Activated naive CD8-positive, alpha-beta T cell treated with anti-CD3 and anti-CD28 coated beads, Interleukin-2, amount 10 ng/mL, durations not matched to agents 7 days and 5 days (primary cell): Measurements from ENCODE around the gene CDKAL1. TPM values are rescaled to one million over a fixed set of nuclear protein-coding genes. Genes with fewer than 3 reads are reported as not detected.
"Not testable (repeated sequence)": the region's sequence is repeated elsewhere in the genome, so short reads cannot be mapped to it uniquely, and the experiment has no call there.

Source experiments
- ATAC-seq: fragments of 150-1000 bp; cut with Tn5 transposase; one replicate; pipeline ENCODE4 v1.10.0; 2021; ENCODE audit warnings: low read depth, moderate library complexity
- POLR2A ChIA-PET: fragments of 350-600 bp; sonication (Branson Sonifier 250); formaldehyde crosslinking; loops from one replicate; lab custom pipeline; 2021; ENCODE audit warnings: antibody characterized with exemption; lab: Charles Lee
- DNase-seq: peaks from one replicate; pipeline ENCODE4 v3.0.0; 2021
- H3K27ac Mint-ChIP-seq: one replicate; pipeline ENCODE4 v1.8.0; 2022; ENCODE audit warnings: mild to moderate bottlenecking, mixed read lengths
- H3K27me3 Mint-ChIP-seq: one replicate; pipeline ENCODE4 v1.8.0; 2022; ENCODE audit warnings: mild to moderate bottlenecking, moderate library complexity, mixed read lengths
- H3K36me3 Mint-ChIP-seq: one replicate; pipeline ENCODE4 v1.8.0; 2021; ENCODE audit warnings: mild to moderate bottlenecking, mixed read lengths
- H3K4me1 Mint-ChIP-seq: one replicate; pipeline ENCODE4 v1.8.0; 2021; ENCODE audit warnings: mixed read lengths
- H3K4me3 Mint-ChIP-seq: one replicate; pipeline ENCODE4 v1.8.0; 2022; ENCODE audit warnings: mild to moderate bottlenecking, moderate library complexity, mixed read lengths
- H3K9me3 Mint-ChIP-seq: one replicate; pipeline ENCODE4 v1.8.0; 2021; ENCODE audit warnings: mixed read lengths
- total RNA-seq, 2 experiments: library from RNA; stranded (reverse); gene quantifications; one replicate each; pipeline ENCODE4 v1.2.3, GENCODE V29; 2021

CDKAL1 gene
- total RNA-seq, 2 experiments from 2014 or later = 22.7 to 24.4 TPM

DNA sequence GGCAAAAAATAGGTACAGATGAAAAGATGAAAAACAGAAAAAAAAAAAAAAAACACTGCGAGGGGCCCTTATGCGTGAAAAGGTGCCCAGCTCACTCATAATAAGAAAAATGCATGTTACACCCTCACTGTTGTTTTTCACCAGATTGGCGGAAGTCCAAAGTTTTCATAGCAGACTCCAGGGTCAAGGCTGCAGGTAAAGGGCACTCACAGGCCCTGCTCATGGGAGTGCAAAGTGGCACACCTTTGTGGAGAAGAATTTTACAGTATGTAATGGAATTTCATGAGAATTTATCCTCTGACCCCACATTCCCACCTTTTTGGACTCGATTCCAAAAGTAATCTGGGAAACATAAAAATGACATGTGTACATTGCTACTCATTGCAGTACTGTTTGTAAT, 108.2 kb downstream of the CDKAL1 start:
- H3K27me3 Mint-ChIP-seq = no peaks in the 10 kb centered on the region
- no peak for ATAC-seq
- H3K4me1 Mint-ChIP-seq = peaks cover 2% of the 10 kb centered on the region
- no peaks in the 10 kb centered on the region for H3K9me3 Mint-ChIP-seq
- POLR2A ChIA-PET = no interaction called here
- H3K4me3 Mint-ChIP-seq = no peak overlapping the region
- no peak for DNase-seq
- no peak overlapping the region for H3K27ac Mint-ChIP-seq
- peaks cover 18% of the 10 kb centered on the region for H3K36me3 Mint-ChIP-seq

DNA sequence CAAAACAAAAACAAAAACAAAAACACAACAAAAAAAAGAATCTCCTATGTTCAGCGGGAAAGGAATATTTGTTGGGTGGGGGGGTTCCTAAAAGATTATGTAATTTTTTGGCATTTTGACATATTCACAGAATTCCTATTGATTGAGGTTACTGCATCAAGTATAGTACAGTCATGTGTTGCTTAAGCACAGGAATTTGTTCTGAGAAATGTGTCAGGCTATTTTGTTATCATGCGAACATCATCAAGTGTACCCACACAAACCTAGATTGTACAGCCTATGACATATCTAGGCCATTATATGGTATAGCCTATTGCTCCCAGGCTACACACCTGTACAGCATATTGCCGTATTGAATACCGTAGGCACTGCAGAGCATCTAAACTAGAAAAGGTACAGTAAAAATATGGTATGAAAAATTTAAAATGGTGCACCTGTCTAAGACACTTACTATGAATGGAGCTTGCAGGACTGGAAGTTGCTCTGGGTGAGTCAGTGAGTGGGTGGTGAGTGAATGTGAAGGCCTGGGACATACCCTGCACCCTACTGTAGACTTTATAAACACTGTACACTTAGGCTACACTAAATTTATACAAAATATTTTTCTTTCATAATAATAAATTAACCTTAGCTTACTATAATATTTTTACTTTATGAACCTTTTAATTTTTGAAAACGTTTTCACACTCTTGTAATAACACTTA, 110.6 kb downstream of the CDKAL1 start:
- POLR2A ChIA-PET = no interaction called here
- ATAC-seq = no peak

DNA sequence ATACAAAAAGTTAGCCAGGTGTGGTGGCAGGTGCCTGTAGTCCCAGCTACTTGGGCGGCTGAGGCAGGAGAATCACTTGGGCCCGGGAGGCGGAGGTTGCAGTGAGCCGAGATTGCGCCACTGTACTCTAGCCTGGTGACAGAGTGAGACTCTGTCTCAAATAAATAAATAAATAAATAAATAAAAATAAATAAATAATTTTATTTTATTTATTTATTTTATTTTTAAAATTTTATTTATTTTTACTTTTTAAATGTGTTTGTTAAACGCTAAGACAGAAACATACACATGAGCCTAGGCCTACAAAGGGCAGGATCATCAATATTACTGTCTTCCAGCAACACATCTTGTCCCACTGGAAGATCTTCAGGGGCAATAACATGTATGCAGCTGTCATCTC, 111.3 kb downstream of the CDKAL1 start:
- H3K27ac Mint-ChIP-seq, DNase-seq, H3K4me3 Mint-ChIP-seq, H3K9me3 Mint-ChIP-seq, H3K4me1 Mint-ChIP-seq, H3K27me3 Mint-ChIP-seq, ATAC-seq, POLR2A ChIA-PET: not testable (repeated sequence)
- H3K36me3 Mint-ChIP-seq = peaks cover 25% of the 10 kb centered on the region

More for the DNA sequence above, 110.6 kb downstream of the CDKAL1 start:
- DNase-seq = no peak
- no peaks in the 10 kb centered on the region for H3K27me3 Mint-ChIP-seq
- H3K4me3 Mint-ChIP-seq = no peak overlapping the region
- H3K36me3 Mint-ChIP-seq = peaks cover 24% of the 10 kb centered on the region
- peaks cover 4% of the 10 kb centered on the region for H3K4me1 Mint-ChIP-seq
- H3K9me3 Mint-ChIP-seq = no peaks in the 10 kb centered on the region
- no peak overlapping the region for H3K27ac Mint-ChIP-seq

DNA sequence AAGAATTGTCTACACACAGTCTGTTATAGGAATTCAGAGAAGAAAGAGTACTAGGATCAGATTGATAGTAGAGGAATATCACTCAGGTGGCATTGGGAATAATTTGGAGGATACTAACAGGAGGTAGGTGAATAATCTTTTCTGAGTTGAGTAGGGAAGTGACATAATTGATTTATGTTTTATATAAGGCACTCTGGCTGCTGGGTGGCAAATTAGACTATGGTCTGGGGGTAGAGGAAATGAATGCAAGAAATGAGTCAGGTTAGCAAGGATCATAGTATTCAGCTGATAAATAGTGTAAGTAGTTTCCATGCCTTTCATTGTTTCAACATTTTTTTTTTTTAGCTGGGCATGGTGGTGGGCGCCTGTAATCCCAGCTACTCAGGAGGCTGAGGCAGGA, 113.3 kb downstream of the CDKAL1 start:
- Mint-ChIP-seq H3K27ac (no peak overlapping the region), H3K27me3 (no peaks in the 10 kb centered on the region), H3K4me3 (no peak overlapping the region), H3K36me3 (peaks cover 32% of the 10 kb centered on the region), H3K4me1 (peaks cover 6% of the 10 kb centered on the region), H3K9me3 (no peaks in the 10 kb centered on the region)
- POLR2A ChIA-PET = no interaction called here
- DNase-seq = no peak
- no peak for ATAC-seq

DNA sequence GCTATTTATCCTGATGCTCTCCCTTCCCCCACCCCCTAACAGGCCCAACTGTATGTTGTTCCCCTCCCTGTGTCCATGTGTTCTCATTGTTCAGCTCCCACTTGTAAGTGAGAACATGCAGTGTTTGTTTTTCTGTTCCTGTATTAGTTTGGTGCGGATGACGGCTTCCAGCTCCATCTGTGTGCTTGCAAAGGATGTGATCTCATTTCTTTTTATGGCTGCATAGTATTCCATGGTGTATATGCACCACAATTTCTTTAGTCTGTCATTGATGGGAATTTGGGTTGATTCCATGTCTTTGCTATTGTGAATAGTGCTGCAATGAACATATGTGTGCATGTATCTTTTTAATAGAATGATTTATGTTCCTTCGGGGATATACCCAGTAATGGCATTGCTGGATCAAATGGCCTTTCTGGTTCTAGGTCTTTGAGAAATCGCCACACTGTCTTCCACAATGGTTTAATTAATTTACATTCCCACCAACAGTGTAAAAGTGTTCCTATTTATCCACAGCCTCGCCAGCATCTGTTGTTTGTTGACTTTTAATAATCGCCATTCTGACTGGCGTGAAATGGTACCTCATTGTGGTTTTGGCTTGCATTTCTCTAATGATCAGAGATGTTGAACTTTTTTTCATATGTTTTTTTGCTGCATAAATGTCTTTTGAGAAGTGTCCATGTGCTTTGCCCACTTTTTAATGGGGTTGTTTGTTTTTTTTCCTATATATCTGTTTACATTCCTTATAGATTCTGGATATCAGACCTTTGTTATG, 115.6 kb downstream of the CDKAL1 start:
- H3K9me3 Mint-ChIP-seq, H3K27me3 Mint-ChIP-seq, DNase-seq, POLR2A ChIA-PET, H3K4me3 Mint-ChIP-seq, H3K4me1 Mint-ChIP-seq, ATAC-seq, H3K27ac Mint-ChIP-seq: not testable (repeated sequence)
- peaks cover 35% of the 10 kb centered on the region for H3K36me3 Mint-ChIP-seq

DNA sequence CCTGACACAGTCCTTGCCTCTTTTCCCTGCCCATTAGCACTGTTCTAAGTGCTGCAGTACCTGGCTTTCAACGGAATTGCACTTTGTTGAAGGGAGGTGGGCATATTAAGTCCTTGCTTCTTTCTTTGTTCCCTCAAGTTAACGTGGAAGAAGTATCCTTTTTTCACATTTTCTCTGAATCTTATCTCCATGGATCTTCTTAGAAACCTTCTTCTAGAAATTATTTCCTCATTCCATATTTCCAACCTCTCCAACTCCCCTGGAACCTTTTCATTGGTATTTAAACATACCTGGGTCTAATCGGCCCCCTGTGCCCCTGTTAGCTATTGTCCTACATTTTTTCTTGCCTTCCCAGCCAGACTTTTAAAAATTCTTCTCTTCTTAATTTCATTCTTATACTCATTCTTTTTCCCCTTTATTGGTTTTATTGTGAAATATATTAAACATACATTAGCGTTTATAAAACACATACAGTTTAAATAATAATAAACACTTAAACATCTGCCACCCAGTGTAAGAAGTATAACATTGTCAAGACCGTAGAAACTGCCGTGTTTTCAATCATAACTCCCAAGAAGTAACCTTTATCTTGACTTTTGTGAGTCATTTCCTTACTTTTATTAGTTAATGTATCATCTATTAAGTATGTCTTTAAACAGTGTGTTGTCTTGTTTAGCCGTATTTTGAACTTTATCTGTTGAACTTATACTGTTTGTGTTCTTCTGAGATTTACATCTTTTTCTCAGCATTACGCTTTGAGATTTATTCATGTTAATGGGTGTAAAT, 118.2 kb downstream of the CDKAL1 start:
- DNase-seq (no peak), ATAC-seq (no peak)
- Mint-ChIP-seq H3K27ac (no peak overlapping the region), H3K27me3 (no peaks in the 10 kb centered on the region), H3K9me3 (peaks cover 2% of the 10 kb centered on the region), H3K4me3 (no peak overlapping the region), H3K4me1 (peaks cover 6% of the 10 kb centered on the region), H3K36me3 (peaks cover 39% of the 10 kb centered on the region)
- POLR2A ChIA-PET = no interaction called here

DNA sequence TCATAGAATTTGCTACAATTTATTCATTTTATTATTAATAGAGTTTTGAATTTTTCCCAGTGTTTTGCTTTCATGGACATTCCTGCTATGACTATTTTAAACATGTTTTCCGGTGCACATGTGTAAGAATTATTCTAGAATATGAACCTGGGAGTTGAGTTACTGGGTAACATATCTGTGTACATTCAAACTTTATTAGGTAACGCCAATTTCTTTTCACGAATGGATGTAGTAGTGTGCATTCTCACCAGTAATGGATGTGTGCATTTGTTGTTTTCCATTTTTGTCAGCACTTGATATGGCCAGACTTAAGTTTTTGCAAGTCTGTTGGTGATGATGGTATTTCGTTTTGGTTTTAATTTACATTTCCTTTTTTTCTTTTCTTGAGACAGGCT, 118.8 kb downstream of the CDKAL1 start:
- DNase-seq (no peak), ATAC-seq (no peak)
- Mint-ChIP-seq H3K36me3 (peaks cover 36% of the 10 kb centered on the region), H3K27ac (no peak overlapping the region), H3K4me3 (no peak overlapping the region), H3K27me3 (no peaks in the 10 kb centered on the region), H3K4me1 (peaks cover 5% of the 10 kb centered on the region), H3K9me3 (peaks cover 2% of the 10 kb centered on the region)
- POLR2A ChIA-PET = no interaction called here

DNA sequence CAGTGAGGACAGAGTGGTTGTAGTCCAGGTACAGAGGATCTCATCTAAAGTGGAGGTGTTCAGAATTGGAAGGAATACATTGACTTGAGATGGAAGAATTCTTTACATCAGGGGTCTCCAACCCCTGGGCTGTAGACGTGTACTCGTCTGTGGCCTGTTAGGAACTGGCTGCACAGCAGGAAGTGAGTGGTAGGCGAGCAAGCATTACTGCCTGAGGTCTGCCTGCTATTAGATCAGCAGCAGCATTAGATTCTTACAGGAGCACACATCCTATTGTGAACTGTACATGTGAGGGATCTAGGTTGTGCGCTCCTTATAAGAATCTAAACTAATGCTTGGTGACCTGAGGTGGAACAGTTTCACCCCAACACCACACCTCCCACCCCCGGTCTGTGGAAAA, 121.1 kb downstream of the CDKAL1 start:
- DNase-seq = no peak
- H3K36me3 Mint-ChIP-seq = peaks cover 37% of the 10 kb centered on the region
- ATAC-seq = no peak
- peaks cover 2% of the 10 kb centered on the region for H3K9me3 Mint-ChIP-seq
- H3K4me3 Mint-ChIP-seq = no peak overlapping the region
- POLR2A ChIA-PET = no interaction called here
- H3K27me3 Mint-ChIP-seq = no peaks in the 10 kb centered on the region
- H3K4me1 Mint-ChIP-seq = peaks cover 5% of the 10 kb centered on the region
- H3K27ac Mint-ChIP-seq = no peak overlapping the region

DNA sequence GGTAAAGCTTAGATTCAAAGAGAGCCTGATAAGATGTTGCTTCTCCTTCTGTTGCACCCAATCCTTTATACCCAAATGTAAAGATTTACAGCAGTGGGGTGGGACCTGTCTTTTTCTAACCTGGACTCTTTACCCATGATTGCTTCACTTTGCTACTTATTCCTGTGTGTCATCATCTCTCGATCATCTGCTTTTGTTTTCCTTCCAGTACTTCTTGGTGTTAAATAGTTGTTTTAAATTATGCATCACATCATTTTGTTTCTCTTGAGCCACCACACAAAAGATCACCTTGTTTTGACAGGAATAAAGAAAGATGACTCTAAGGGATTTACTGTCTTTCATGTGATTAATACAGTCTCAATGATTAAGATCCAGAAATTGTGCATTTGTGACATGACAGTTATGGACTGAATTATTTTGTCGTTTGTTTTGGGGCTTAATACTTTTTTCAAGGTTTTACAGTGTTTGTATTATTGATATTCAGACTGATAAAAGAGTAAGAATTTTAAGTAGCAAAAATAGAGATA, 123.1 kb downstream of the CDKAL1 start:
- POLR2A ChIA-PET = no interaction called here
- Mint-ChIP-seq H3K4me3 (no peak overlapping the region), H3K27ac (no peak overlapping the region), H3K9me3 (peaks cover 2% of the 10 kb centered on the region), H3K36me3 (peaks cover 32% of the 10 kb centered on the region), H3K4me1 (peaks cover 3% of the 10 kb centered on the region), H3K27me3 (no peaks in the 10 kb centered on the region)
- DNase-seq = no peak
- no peak for ATAC-seq

DNA sequence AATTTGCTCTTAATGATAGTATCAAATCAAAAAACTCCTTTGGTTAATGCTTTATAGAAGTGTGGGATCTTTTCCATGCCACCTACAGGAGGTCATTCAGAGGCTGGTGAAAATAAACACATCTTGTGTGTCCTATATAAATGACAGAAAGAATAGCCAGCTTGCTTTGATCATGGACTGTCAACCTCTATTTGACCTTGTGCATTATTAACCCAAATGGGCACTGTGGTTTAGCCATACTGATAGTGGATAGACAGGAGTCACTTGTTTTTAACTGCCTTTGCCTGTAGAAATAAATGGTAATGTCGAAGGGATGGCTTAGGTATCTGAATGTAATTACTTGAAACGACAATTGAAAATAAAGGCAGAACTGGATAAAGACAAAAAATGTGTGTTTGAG, 123.8 kb downstream of the CDKAL1 start:
- ATAC-seq = no peak
- H3K27me3 Mint-ChIP-seq = no peaks in the 10 kb centered on the region
- no peak overlapping the region for H3K27ac Mint-ChIP-seq
- DNase-seq = no peak
- peaks cover 33% of the 10 kb centered on the region for H3K36me3 Mint-ChIP-seq
- no peak overlapping the region for H3K4me3 Mint-ChIP-seq
- peaks cover 3% of the 10 kb centered on the region for H3K4me1 Mint-ChIP-seq
- POLR2A ChIA-PET = no interaction called here
- peaks cover 2% of the 10 kb centered on the region for H3K9me3 Mint-ChIP-seq

DNA sequence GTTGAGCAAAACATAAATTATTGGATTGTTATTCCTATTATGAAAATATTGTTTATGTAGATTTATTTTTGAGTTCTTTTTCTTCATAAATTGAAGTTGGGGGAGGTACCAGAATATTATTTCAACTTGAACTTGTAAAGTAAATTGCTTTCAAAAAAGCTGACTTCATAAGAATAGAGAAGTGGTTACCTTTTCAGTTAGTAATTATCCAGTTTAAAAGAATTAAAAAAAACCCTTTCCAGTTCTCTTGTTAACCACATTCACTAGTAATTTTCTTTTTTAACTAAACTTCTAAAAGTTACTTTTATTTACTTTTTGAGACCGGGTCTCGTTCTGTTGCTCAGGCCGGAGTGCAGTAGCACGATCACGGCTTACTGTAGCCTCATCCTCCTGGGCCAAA, 124.3 kb downstream of the CDKAL1 start:
- no peaks in the 10 kb centered on the region for H3K27me3 Mint-ChIP-seq

DNA sequence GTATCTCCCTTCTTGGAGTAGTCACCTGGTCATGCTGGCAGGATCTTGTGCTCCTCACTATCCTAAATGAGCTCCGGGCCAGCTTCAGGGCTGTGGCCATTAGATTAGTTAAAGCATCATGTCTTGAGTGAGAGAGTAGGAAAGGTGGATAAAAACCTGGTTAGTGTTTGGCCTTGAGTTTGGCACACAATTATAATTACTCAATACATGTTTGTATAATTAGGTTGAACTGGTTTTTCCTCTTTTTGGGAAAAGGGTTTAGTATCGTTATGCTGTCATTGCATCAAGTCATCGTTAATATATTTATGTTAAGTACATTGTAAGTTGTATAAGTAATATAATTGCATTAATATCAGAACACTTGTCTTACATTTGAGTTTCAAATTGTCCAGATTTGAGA, 126.3 kb downstream of the CDKAL1 start:
- Mint-ChIP-seq H3K27ac (no peak overlapping the region), H3K4me1 (peaks cover 1% of the 10 kb centered on the region), H3K4me3 (no peak overlapping the region), H3K27me3 (no peaks in the 10 kb centered on the region), H3K36me3 (peaks cover 22% of the 10 kb centered on the region), H3K9me3 (peaks cover 2% of the 10 kb centered on the region)
- no peak for DNase-seq
- POLR2A ChIA-PET = no interaction called here
- ATAC-seq = no peak

More for the DNA sequence above, 124.3 kb downstream of the CDKAL1 start:
- Mint-ChIP-seq H3K4me1 (peaks cover 3% of the 10 kb centered on the region), H3K4me3 (no peak overlapping the region), H3K9me3 (peaks cover 2% of the 10 kb centered on the region), H3K36me3 (peaks cover 30% of the 10 kb centered on the region), H3K27ac (no peak overlapping the region)
- ATAC-seq (no peak), DNase-seq (no peak)
- POLR2A ChIA-PET = no interaction called here

DNA sequence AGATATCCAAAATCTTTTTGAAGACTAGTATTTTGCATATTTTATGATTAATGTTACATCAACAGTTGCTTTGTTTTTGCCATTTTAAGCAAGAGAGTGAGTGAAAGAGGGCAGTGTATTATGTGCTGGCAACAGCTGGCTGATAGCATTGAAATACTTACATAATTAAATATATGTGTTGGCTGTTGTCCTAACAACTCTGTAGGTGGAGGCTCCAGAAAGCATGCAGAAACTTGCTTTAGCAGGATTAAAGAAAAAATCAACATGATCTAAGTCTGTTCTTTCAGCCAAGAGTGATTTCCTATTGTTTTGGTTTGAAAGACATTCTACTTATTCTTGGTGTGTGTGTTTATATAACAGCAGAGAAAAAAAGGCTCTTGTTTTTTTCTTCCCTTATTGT, 127.5 kb downstream of the CDKAL1 start:
- Mint-ChIP-seq H3K9me3 (no peaks in the 10 kb centered on the region), H3K27me3 (no peaks in the 10 kb centered on the region), H3K36me3 (peaks cover 17% of the 10 kb centered on the region), H3K4me3 (no peak overlapping the region), H3K4me1 (no peaks in the 10 kb centered on the region), H3K27ac (no peak overlapping the region)
- ATAC-seq (no peak), DNase-seq (no peak)
- POLR2A ChIA-PET = no interaction called here
